OCI-LY7 (cell line): Measurements from ENCODE around the gene SYNGR1. TPM values are rescaled to one million over a fixed set of nuclear protein-coding genes. Genes with fewer than 3 reads are reported as not detected.

Experiments used
- BruUV-seq: library from RNA; stranded (reverse); fragments of 400-500 nt; replicated peaks from 2 replicates; lab custom pipeline; 2021; lab: Mats Ljungman, UMichigan
- CTCF ChIA-PET: fragments of 300-600 bp; sonication (Branson Sonifier 250); formaldehyde crosslinking; loops from one replicate; lab custom pipeline; 2022; ENCODE audit warnings: antibody characterized with exemption; ENCODE audit not compliant: unreplicated experiment; lab: Charles Lee
- POLR2A ChIA-PET: fragments of 300-600 bp; sonication (Branson Sonifier 250); formaldehyde crosslinking; loops from one replicate; lab custom pipeline; 2022; ENCODE audit warnings: antibody characterized with exemption; lab: Charles Lee
- DNase-seq: peaks from one replicate; pipeline ENCODE4 v3.0.0-alpha.2; 2015; ENCODE audit warnings: low spot score
- H2AFZ ChIP-seq: fragments of 200-600 bp; sonication (generic), shearing (Covaris generic); 2 replicates; pipeline ENCODE4 v1.6.1; 2014; ENCODE audit warnings: mild to moderate bottlenecking, antibody characterized with exemption, low read length, moderate library complexity
- H3K27ac ChIP-seq: fragments of 200-600 bp; sonication (generic); 2 replicates; pipeline ENCODE4 v1.5.1; 2014; ENCODE audit warnings: mixed run types, low read depth, mild to moderate bottlenecking, moderate library complexity, low read length, inconsistent platforms; ENCODE audit not compliant: poor library complexity, severe bottlenecking
- H3K36me3 ChIP-seq: fragments of 200-600 bp; sonication (generic); 2 replicates; pipeline ENCODE4 v1.6.1; 2014; ENCODE audit warnings: mild to moderate bottlenecking, antibody characterized with exemption, low read length, moderate library complexity, mixed read lengths; ENCODE audit not compliant: insufficient read depth
- H3K4me1 ChIP-seq: fragments of 200-600 bp; sonication (generic); 2 replicates; pipeline ENCODE4 v1.5.1; 2014; ENCODE audit warnings: mild to moderate bottlenecking, low read length; ENCODE audit not compliant: insufficient read depth, poor library complexity, severe bottlenecking
- H3K4me2 ChIP-seq: fragments of 200-600 bp; sonication (generic); 2 replicates; pipeline ENCODE4 v1.6.1; 2014; ENCODE audit warnings: mild to moderate bottlenecking, low read length
- H3K4me3 ChIP-seq: fragments of 200-600 bp; sonication (generic); 2 replicates; pipeline ENCODE4 v1.5.1; 2014; ENCODE audit warnings: mild to moderate bottlenecking, low read depth, low read length; ENCODE audit not compliant: poor library complexity, severe bottlenecking
- H3K79me2 ChIP-seq: fragments of 200-600 bp; sonication (generic); 2 replicates; pipeline ENCODE4 v1.6.1; 2016; ENCODE audit warnings: low read depth, mild to moderate bottlenecking, low read length, moderate library complexity, mixed read lengths; ENCODE audit not compliant: insufficient read depth
- H3K9me2 ChIP-seq: fragments of 200-600 bp; sonication (generic); 2 replicates; pipeline ENCODE4 v1.6.1; 2016; ENCODE audit warnings: mild to moderate bottlenecking, low read length, mixed read lengths; ENCODE audit not compliant: insufficient read depth
- H3K9me3 ChIP-seq: fragments of 200-600 bp; sonication (generic); 2 replicates; pipeline ENCODE4 v1.6.1; 2014; ENCODE audit warnings: mild to moderate bottlenecking, mixed run types, low read length, mixed read lengths
- H4K20me1 ChIP-seq: fragments of 200-600 bp; sonication (generic); 2 replicates; pipeline ENCODE4 v1.6.1; 2014; ENCODE audit warnings: mild to moderate bottlenecking, antibody characterized with exemption, low read length, moderate library complexity, mixed read lengths; ENCODE audit not compliant: insufficient read depth
- CTCF ChIP-seq: fragments of 200-600 bp; sonication (generic); conservative IDR thresholded peaks from 2 replicates; pipeline ENCODE4 v1.5.1; 2014; ENCODE audit warnings: mild to moderate bottlenecking, antibody characterized with exemption, low read length, moderate library complexity, mixed read lengths
- EZH2phosphoT487 ChIP-seq: fragments of 200-600 bp; sonication (generic); IDR thresholded peaks from 2 replicates; pipeline ENCODE4 v1.6.1; 2018; ENCODE audit warnings: low read depth, borderline replicate concordance, mild to moderate bottlenecking, mixed run types, antibody characterized with exemption, low read length, moderate library complexity, mixed read lengths
- intact Hi-C: fragments of 100-400 bp; cut with micrococcal nuclease; formaldehyde crosslinking; loops from one replicate; pipeline ENCODE4 v1.10.0; 2022; ENCODE audit not compliant: unreplicated experiment
- total RNA-seq, 2 experiments: library from RNA; depleted of rRNA in 1 of 2; stranded (reverse); fragments of >200 nt in 1 of 2; shearing (Covaris generic) in 1 of 2; gene quantifications; 2 replicates each; pipeline ENCODE4 v1.2.3, GENCODE V29; 2014 to 2022

SYNGR1 gene
- total RNA-seq, 2 experiments from 2014 or later = 10.2 to 23.3 TPM

- CTCF ChIA-PET = no interaction called here
- BruUV-seq = TSS peak; percentile 7
Observed at GRCh38 chr22:39313258-39314001, 36.4 kb upstream of the SYNGR1 start.

GRCh38 chr22:39314251-39314971, 35.4 kb upstream of the SYNGR1 start:
- intact Hi-C loops = no loop called here
- no TSS peak for BruUV-seq
- Histone ChIP-seq H2AFZ (no peak overlapping the region), H3K9me2 (no peaks in the 10 kb centered on the region), H3K27ac (no peak overlapping the region), H3K36me3 (peaks cover 91% of the 10 kb centered on the region), H3K4me3 (peak overlapping the region; percentile 13), H3K9me3 (no peaks in the 10 kb centered on the region), H3K4me1 (peaks cover 68% of the 10 kb centered on the region), H3K79me2 (peaks cover 54% of the 10 kb centered on the region), H4K20me1 (peaks cover 52% of the 10 kb centered on the region), H3K4me2 (peak overlapping the region; percentile 87)
- POLR2A ChIA-PET = no interaction called here
- CTCF ChIA-PET = no interaction called here
- no peak for DNase-seq
- TF ChIP-seq CTCF (0 out of 2 replicates have a peak, but pooled peaks have one; percentile 30), EZH2phosphoT487 (no peak)

More at GRCh38 chr22:39313258-39314001, 36.4 kb upstream of the SYNGR1 start:
- POLR2A ChIA-PET = no interaction called here
- H3K4me3 ChIP-seq = no peak overlapping the region
- H3K4me1 ChIP-seq = peaks cover 69% of the 10 kb centered on the region
- H3K79me2 ChIP-seq = peaks cover 44% of the 10 kb centered on the region
- no peaks in the 10 kb centered on the region for H3K9me2 ChIP-seq
- no peak for DNase-seq
- H3K9me3 ChIP-seq = no peaks in the 10 kb centered on the region
- intact Hi-C loops = no loop called here
- H3K4me2 ChIP-seq = no peak overlapping the region
- TF ChIP-seq EZH2phosphoT487 (no peak), CTCF (no peak)
- peaks cover 91% of the 10 kb centered on the region for H3K36me3 ChIP-seq
- no peak overlapping the region for H2AFZ ChIP-seq
- peaks cover 49% of the 10 kb centered on the region for H4K20me1 ChIP-seq
- H3K27ac ChIP-seq = no peak overlapping the region
